NCI-H1092 (cell line): ENCODE measurements around the gene PLEKHJ1.

Source experiments
- DNase-seq: peaks from one replicate; lab custom pipeline; 2025; lab: John Stamatoyannopoulos, UW

Gene PLEKHJ1

DNA sequence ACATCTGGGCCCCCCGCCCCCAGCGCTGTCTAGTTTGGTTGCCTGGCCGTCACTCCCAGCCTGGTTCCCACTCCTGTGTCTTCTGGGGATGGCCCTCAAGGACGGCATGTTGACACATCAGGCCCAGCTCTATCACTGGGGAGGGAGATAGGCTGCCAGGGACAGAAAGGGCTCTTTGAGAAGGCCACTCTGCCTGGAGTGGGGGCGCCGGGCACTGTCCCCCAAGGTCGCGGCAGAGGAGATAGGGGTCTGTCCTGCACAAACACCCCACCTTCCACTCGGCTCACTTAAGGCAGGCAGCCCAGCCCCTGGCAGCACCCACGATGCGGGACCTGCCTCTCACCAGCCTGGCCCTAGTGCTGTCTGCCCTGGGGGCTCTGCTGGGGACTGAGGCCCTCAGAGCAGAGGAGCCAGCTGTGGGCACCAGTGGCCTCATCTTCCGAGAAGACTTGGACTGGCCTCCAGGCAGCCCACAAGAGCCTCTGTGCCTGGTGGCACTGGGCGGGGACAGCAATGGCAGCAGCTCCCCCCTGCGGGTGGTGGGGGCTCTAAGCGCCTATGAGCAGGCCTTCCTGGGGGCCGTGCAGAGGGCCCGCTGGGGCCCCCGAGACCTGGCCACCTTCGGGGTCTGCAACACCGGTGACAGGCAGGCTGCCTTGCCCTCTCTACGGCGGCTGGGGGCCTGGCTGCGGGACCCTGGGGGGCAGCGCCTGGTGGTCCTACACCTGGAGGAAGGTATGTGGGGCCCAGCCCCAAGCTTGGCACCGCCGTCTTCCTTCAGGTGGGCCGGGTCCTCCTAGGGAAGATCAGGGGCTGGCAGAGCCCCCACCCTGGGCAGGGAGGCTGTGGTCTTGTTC is 13.1 kb upstream of the PLEKHJ1 start, which contains the start of gene AMH:
TSS of gene AMH (plus strand) at position 314 of the 857 bp plus-strand sequence. CDS start at position 324, 10 bp downstream.
- no peak for DNase-seq

DNA sequence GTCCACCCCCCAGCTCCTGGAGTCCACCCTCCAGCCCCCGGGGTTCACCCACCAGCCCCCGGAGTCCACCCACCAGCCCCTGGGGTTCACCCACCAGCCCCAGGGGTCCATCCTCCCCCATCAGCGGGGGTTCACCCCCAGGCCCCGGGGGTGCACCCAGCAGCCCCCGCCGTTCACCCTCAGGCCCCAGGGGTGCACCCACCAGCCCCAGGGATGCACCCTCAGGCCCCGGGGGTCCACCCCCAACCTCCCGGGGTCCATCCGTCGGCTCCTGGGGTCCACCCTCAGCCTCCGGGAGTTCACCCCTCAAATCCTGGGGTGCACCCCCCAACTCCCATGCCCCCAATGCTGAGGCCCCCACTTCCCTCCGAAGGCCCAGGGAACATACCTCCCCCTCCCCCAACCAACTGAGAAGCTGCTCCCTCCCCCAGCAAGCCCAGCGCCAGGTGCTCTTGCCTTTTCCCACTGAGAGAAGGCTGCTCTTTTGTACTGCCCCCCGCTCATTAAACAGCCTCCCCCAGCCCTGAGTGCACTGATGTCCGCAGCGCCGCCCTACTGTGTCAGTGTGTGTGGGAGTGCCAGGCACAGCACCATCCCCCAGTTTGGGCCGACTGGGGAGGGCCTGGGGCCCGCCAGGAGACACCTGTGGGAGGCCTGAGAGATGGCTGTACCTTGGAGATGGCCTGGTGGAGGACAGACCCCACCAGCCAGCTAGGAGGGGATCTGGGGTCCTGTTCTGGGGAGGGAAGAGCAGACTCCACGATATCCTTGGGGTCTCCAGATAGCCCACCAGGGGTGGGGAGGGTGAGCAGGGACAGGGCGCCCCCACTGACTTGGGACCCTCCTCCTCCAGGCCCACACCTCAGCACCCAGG is 12.2 kb upstream of the PLEKHJ1 start:
- no peak for DNase-seq

DNA sequence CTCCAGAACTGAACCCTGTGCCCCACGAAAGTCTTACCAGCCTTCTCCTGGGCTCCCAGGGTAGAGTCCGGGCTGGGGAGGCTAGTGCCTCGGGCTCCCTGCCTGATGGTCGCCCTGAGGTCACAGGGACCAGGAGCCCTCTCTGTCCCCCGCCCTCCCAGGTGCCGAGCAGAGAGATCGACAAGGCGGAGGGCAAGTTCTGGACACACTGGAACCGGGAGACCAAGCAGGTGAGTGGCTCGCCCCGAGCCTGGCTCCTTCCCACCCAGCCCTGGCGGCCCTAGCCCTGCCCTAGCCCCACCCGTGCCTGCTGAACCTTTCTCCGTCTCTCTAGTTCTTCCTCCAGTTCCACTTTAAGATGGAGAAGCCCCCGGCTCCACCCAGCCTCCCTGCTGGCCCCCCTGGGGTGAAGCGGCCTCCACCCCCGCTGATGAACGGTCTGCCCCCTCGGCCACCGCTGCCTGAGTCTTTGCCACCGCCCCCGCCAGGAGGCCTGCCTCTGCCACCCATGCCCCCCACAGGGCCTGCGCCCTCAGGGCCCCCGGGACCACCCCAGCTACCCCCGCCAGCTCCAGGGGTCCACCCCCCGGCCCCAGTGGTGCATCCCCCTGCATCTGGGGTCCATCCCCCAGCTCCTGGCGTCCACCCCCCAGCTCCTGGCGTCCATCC is 11.4 kb upstream of the PLEKHJ1 start:
- no peak for DNase-seq

DNA sequence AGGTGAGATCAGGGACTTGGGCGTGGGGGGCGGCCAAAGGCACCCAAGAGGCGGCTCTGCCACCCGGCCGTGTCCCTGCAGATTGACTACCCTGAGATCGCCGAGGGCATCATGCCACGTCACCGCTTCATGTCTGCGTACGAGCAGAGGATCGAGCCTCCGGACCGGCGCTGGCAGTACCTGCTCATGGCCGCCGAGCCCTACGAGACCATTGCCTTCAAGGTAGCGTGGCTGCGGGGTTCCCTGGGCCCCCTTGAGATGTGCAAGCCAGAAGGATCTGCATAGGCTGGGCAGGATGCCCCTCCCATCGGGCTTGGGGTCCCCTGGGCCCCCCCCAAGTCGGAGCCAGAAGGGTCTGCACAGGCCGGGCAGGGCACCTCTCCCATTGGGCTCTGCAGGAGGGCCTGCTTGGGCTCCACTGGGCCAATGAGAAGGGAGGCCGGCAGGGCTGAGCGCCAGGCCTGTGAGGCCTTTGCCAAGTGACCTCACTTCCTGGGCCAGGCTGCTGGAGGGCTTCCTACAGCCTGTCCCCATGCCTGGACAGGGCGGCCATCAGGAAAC is 10.8 kb upstream of the PLEKHJ1 start:
- DNase-seq: no peak

DNA sequence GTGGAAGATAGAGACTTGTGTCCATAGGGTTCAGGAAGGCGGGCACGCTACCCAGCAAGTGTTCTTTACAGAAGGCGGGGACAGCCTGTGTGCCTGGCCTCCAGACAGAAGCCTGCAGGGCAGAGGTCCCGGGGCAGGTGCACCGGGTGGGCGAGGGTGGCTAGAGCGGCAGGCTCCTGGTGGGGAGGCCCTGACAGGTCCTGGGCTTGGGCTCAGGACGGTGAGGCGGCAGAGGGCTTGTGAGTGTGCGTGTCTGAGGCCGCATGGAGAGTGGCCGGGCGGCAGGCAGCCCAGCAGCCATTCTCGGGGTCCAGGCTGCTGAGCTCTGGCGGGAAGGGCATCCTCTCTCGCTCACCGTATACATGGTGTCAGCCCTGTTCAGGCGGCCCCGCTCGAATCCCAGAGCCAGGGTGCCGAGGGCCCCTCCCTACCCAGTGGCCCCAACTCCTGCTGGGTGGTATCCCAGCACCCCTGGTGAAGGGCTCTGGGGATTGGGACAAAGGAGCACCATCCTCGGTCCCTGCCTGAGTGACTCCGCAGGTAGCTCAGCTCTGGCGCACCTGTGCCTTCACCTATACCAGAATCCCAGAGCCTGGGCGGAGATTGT is 10.0 kb upstream of the PLEKHJ1 start:
- DNase-seq: no peak

DNA sequence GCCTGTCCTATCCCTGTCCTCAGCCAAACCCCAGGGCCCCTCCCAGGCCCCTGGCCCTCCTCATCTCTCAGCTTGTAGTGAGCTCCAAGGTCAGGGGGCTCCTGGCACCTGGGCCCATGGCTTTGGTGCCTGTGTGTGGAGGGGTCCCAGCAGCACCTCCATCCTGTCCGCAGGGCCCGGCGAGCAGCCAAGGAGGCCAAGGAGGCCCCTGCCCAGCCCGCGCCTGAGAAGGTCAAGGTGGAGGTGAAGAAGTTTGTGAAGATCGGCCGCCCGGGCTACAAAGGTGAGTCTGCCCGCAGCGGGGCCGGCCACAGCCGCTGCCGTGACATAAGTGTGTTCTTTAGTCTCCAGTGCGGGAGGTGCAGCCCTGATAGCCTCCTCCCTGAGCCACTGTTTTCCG is 9.1 kb upstream of the PLEKHJ1 start:
- no peak for DNase-seq

DNA sequence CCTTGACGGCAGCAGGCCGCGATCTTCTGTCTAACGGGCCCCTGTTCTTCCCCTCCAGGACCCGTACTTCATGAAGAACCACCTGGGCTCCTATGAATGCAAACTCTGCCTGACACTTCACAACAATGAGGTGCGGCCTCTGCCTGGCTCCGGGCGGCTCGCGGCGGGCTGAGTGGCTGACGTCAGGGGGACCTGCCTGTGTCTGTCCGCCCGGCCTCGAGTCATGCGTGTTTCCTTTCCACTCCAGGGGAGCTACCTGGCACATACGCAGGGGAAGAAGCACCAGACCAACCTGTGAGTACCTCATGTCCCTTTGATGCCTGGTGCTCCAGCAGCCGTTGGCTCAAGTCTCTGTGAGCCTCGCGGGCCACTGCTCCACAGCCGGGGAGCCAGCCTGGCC is 8.4 kb upstream of the PLEKHJ1 start:
- DNase-seq: no peak

DNA sequence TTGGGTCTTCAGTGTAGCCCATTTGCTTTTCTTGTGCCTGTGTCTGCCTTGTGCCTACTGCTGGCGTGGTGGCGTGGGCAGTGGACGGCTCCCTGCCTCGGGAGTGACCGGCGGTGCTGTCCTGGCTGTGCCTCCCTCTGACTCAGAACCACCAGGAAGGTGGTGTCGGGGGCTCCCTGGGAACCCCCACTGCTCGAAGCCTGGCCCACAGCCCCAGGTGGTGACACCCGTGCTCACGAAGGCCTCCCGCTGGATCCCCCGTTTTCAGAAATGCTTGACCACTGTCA is 7.9 kb upstream of the PLEKHJ1 start:
- DNase-seq: no peak

DNA sequence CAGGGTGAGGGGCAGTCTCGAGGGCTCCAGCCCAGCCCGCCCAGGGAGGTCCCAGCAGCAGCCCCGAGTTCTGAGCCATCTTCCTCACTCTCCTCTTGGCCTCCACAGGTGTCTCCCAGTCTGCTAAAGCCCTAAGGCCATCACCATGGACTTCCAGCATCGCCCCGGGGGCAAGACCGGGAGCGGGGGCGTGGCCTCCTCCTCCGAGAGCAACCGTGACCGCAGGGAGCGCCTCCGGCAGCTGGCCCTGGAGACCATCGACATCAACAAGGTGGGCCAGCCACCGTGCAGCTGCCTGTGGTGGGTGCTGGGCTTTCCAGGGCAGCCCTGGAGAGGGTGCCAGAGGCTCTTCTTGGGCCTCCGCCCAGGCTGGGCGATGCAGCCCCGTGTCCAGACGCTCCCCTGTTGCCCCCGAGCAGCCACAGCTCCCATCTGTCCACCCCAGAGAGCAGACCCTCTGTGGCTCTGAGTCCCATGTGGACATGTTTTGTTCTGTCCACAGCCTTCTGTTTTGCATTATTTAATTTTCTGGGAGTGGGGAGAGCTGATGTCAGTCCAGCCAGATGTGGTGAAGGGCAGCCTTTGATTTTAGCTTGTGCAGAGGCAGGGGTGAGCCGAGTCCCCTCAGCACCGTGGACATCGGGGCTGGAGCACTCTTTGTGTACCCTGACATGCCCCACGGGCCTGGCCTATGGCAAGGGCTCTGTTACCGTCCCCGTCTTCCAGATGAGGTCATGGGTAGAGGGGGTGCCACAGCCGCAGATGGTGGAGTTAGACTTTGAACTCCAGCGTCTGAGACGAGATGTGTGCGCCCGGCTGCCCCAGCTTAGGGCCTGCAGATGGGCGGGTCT is 7.4 kb upstream of the PLEKHJ1 start:
- DNase-seq: no peak

DNA sequence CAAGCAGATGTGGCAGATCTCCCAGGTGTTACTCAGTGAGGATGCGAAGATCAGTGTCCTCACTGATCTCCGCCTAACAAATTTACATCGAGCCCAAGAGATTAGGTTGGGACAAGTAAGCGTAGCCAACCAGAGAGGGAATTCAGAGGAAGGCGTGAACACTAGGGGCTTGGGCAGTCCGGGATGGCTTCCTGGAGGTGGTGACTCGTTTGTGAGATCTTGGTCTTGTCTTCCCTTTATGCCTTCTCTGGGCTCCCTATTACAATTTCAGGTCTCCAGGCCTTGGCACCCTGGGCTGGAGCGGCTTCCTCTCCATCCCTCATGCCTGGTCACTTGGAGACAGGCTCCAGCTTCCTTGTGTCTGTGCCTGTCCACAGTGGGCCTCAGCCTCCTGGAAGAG is 6.7 kb upstream of the PLEKHJ1 start:
- DNase-seq: no peak

DNA sequence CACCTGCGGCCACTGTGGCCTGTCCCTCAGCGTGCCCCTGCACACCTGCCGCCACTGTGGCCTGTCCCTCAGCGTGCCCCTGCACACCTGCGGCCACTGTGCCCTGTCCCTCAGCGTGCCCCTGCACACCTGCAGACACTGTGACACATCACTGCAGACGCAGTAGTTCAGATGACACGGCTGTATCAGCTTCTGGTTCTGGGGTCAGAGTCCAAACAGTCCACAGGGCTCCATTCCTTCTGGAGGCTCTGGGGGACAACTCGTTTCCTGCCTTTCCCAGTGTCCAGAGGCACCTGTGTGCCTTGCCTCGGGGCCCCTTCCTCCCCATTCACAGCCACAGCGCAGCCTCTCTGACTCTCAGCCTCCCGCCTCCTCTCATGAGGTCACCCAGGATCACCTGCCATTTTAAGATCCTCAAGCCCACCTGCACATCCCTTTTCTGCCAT is 6.0 kb upstream of the PLEKHJ1 start:
- DNase-seq: no peak

DNA sequence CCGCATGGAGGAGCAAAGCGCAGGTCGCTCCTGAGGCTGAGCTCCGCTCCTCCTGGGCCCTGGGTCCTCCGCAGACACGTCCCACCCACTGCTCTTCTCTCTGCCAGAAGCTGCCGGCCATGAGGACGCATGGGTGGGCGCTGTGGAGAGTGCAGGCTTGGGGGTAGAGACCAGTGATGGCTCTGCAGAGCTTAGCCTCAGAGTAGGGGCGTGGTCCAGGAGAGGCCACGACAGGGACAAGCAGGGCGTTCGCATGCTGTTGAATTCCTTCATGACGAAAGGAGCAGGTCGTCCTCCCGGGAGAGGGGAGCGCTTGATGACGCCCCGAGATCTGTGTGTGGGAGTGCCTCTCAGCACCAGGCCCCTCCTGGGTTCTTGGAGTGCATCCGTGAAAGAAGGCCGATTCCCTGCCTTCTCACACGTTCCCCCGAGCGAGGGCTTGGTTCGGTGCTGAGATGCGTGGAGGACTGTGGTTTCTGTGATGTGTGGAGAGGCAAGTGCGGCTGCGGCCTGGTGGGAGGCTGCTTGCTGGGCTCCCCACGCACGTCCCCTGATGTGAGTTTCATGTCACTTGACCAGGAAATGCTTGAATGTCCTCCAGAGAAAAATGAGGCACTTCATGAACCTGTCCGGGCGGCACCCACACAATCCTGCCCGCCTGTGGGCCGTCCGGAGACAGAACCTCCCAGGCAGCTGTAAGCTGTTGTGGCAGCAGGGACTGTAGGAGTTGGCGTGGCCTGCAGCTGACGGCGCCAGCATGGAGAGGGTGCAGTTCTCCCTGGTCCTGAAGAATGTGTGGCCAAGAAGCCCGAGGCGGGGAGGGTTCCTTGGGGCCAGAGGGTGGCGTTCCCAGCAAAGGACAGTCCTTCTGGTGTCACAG is 5.0 kb upstream of the PLEKHJ1 start:
- DNase-seq: no peak

DNA sequence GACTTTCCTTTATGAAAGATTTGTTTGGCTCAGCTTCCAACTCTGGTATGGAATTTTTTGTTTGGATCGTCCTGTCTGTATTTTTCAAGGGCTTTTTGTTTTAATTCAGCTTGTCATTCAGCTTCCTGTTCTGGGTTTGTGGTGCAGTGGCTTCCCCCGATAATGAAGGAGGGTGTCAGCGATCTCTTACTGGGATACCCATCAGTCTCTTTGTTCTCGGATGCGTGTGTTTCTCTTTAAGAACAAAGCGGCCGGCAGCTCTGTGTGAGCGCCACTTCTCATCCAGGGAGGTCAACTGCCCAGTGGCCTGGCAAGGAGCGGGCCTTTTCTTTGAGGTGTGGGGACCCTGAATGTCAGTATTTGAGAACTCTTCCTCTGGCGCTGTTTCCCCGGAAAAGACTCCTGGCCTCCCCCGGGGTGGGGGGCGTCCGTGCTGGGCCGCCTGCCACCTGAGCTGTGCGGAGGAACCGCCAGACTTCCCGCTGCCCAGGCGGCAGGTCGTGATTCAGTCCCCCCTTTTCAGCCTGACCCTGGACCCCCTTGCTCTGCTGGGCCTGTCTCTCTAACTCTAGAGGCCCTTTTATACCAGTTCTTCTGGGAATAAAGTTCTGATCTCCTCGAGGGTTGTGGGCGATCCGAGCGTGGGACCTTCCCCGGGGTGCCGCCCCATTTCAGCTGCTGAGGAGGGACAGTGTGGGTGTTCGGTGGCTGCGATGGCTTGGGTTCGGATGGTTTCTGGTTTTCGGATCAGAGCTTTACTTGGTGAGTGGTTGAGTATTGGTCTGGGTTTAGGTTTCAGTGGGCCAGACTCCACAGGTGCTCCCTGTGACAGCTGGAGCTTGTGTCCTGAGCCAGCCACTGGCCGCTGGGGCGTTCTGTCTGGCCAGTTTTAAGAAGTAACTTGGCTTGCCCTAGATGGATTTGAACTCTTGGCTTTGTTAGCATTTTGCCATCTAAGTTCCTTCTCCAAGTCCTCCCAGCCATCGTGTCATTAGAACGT is 3.9 kb upstream of the PLEKHJ1 start:
- DNase-seq: no peak

DNA sequence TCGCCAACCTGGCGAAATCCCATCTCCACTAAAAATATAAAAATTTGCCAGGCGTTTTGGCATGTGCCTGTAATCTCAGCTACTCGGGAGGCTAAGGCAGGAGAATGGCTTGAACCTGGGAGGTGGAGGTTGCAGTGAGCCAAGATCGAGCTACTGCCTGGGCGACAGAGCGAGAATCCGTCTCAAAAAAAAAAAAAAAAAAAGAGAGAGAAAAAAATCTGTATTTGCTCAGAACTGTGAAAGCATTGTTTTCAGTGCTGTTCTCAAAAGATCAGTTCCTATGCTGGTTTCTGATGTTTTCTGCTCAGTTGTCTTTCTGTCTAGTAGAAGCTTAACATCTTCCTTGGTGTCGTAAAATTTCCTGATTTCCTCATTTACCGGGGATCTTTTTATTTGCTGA is 3.0 kb upstream of the PLEKHJ1 start:
- DNase-seq: no peak

DNA sequence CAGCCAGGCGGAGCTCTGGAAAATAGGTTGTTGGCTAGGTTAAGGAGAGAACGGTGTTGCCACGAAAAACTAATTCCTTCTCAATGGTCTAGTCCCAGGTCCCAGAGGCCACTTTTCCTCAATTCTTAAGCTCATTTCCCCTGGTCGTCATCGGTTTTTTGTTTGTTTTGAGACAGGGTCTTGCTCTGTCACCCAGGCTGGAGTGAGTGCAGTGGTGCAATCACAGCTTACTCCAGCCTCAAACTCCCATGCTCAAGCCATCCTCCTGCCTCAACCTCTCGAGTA is 1.7 kb upstream of the PLEKHJ1 start:
- DNase-seq: no peak

DNA sequence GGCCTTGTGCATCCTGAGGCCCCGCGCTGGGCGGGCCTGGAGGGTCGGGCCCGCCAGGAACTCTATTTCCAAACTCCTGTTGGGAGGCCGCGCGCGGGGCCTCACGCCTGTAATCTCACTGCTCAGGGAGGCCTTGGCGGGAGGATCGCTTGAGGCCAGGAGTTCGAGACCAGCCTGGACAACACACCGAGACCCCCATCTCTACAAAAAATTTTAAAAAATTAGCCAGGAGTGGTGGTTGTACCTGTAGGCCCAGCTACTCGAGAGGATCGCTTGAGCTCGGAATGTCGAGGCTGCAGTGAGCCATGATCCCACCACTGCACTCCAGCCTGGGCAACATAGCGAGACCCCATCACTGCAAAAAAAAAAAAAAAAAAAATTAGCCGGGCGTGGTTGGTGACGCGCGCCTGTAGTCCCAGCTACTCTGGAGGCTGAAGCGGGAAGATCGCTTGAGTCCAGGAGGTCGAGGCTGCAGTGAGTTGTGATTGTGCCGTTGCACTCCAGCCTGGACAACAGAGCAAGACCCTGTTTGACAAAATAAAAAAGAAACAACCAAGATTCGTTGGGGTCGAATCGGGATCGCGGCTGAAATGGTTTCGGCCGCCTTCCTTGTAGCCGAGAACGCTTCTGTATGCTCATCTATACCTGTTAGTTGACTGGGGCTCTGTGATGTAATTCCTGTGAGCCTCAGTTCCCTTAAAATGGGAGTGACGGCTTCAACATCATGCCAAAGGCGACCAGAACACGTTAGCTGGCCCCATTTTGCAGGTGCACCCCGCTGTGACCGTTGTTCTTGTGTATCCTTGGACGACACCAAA is 1.1 kb upstream of the PLEKHJ1 start:
- DNase-seq: no peak

DNA sequence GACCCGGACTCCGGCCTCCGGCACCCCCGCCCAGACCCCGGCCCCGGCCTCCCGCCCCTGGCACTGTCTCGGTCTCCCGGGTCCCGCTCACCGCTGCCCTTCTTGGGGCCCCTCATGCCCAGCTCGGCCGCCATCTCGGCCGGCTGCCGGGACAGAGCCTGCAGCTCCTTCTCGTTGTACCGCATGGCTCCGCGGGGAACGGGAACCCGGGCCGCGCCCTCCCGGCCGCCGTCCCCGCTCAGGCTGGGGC is 140 bp downstream of the PLEKHJ1 start:
- DNase-seq: no peak

DNA sequence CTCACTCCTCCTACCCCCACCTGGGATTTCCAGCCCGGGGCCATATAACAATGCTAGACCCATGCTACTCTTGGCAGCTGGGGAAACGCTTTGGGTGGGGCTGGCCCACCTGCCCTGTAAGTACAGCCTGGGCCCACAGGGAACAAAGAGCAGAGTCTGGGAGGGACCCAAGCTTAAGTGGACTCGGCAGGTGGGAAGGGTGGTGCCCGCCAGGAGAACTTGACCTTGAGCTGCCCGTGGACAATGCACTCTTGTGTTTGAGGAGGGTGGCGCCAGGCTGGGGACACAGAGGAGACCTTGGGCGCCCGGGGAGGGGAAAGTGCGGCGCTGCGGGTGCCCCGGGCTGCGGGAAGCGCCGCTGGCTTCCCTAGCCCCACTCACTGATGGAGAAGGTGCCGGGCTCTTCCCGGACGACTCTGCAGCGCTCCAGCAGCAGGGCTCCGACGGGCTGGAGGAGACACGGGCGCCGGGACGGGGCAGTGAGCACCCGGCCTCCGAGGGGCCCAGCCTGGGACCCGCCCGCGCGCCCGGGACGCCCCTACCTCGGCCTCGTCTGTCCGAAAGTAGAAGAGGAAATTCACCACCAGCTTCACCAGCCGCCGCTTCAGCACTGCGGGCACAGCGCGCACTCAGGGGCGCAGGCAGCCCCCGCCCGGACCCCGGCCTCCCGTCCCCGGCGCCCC is 607 bp downstream of the PLEKHJ1 start:
- peak; percentile 72 for DNase-seq
